GM21619 (cell line): ENCODE results near the gene SLC43A1.

Experiments used
- ATAC-seq: cut with Tn5 transposase; IDR thresholded peaks from one replicate; pipeline ENCODE4 v1.9.1; 2021; ENCODE audit not compliant: unreplicated experiment

The SLC43A1 gene

DNA sequence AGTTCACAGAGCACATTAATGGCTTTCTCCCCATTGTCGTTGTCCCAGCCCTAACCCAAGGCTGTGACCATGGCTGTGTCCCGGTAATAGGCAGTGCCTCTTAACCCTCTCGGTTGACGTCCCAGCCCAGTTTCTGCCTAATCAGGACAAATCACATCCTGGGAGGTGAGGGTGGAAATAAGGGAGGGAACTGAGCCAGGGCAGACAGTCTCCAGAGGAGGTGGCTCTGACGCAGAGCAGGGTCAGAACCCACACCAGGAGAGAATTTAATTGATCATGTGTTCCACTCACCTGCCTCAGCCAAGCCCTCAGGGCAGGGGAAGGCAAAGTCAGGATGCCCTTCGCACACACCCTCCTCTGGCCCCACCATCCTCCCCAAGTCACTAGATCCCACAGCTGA lies 17.0 kb downstream of the SLC43A1 start:
- ATAC-seq, result no peak

DNA sequence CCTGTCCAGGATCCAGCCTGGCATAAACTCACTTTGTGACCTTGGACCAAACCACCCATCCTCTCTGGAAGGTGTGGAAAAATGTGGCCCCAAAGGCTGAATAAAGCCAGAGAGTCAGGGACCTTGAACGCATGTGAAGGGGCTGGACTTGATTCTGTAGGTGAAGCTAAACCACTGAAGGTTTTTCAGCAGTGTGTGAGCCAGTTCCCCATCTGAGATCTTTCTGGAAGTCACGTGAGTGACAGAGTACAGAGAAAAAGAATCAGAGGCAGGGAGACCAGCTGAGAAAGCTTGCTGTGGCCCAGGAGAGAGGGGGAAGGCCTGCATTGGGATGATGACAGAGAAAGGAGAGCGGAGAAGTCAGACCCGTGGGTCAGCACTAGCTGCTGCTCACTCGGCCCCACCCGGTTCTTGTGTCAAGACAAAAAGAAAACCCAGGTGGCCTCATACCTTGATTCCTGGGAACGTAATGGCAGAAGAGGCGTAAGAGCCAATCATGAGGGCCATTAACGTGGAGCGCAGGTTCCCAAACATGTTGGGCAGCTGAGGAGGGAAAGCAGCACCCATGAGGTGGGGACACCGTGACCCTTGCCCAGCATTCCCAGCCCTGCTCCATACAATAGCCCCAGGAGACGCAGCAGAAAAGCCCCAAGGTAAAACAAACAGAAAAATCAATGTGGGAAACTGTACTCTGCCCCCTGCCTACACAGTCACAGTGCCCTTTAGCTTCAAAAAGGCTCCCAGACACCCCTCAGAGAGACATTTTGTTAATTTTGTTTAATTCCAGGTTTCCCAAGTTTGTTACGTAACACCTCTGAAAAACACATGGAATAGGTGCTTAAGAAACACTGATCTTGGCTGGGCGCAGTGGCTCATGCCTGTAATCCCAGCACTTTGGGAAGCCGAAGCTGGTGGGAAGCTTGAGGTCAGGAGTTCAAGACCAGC lies 17.9 kb downstream of the SLC43A1 start:
- ATAC-seq, result no peak

DNA sequence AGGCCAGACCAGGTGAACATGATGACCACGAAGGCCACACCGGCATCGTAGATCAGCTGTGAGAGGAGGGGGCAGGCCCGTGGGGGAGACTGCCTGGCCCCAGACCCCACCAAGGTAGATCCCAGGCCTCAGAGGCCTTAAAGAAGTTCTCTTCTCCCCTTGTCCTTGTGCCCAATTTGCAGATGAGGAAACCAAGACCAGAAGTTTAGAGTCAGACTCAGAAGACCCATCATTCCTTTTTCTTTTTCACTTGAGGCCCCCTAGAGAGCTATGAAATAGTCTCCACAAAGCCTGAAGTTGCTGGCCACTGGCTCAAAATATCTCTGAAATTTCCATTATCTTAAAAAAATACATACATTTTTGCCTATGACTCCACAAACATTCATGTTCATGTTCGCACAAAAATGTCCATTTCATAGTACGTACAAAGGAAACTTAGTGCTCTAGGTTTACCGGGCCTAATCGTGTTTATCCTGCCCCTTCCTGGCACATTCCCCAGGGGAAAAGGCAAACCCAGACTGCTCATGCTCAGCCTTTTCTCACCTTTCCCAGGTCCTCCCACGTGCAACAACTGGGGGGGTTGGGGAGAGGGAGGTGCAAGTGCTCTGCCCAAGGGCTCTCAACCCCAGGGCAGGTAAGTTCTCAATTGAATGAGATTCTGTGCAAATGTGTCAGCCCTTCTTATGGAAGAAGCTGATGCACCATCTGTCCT lies 19.2 kb downstream of the SLC43A1 start:
- ATAC-seq, result no peak

DNA sequence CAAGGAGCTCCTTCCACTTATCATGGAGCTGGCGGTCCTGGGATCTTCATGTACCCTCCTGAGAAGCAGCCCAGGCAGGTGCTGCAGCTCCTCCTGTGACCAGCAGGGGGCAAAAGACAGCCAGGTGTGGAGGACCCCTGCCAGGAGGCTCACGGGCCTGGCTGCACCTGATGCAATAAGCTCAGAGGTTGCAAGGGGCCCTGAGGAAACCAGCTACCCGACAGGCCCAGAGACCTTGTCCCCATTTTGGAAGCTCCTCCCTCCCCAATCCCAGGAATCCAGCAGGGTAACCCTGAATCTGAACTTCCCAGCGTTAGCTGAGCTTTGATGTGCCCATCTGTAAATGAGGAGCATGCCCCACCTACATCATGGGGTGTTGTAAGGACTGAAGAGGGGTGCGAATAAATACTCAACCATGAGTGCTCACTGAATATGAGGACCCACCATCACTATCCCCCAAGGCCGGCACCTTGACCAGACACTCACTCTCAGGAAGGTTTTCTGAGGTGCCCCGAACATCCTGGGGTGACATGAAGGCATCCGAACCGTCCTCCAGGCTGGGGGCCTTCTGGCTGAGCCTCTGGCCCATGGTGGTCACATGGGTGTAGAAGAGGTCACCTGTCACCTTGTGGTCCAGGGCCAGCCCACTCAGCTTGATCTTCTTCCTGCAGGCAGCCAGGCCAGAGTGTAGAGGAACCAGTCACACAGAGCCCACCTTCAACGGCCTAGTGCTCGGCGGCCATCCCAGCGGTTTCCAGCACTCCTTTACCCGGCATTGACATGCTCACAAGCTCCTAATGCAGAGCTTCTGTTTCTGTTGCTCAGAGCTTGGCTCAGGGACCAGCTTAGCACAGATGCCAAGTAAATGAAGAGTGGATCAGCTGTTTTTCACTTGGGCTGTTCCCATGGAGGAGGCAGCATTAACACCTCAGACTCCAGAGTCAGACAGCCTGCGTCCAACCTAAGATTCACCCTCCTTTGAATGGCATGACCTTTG lies 21.7 kb downstream of the SLC43A1 start:
- peak; percentile 72 for ATAC-seq

DNA sequence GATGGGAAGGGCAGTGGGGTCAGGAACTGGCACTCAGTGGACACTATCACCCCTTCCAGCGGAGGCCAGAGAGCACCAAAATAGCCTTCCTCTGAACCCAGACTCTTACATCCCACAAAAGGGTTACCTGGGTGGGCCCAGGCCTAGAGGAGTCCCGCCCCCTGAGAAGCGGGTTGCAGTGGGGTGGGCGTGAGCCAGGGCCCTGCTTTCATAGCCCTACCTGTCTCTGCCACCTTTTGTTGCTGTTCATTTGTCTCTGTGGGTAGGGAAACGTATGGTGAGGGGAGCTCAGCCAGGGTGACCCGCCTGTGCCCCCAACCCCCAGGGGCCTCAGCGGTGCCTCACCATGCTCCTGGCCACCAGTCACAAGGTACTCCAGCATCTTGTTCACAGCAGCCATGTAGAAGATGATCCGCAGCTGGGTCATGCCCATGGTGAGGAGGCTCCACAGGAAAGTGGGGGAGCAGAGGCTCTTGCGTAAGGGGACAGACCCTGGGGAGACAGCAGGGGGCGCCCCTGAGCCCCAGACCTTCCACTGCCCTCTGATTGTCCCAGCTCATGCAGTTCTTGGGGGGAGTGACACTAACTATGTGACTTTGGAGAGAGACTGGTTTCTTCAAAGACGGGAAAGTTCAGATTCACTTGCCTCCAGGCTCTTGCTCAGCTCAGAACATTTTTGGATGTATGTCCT lies 24.0 kb downstream of the SLC43A1 start:
- ATAC-seq, result no peak

DNA sequence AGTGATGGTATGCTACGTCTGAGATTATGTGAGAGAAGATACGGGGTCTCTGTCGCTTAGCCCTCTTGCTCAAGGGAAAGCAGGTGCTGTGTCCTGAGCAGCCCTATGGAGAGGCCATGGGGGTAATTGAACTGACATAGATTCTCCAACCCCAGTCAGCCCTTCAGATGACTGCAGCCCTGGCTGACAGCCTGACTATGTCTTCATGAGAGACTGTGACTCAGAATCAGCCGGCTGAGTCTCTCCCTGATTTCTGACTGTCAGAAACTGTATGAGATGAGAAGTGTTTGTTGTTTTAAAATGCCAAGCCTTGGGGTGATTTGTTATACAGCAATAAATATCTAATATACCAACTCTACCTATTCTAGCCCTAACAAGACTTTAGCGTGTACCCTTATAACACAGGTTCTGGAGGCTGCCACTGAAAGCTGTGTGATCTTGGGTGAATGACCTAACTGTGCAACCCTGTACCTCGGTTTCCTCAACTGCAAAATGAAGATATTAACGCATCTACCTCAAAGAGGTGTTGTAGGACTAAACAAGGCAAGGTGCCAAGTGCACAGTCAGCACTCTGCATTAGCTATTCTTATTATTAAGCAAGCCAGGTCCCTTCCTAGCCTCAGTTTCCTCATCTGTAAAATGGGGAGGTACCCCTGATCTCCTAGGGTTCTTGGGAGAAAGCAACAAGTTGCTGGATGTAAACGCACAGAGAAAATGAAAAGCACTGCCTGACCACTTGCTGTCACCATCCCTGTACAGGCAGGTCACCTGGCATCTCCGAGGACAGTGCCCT lies 24.9 kb downstream of the SLC43A1 start:
- ATAC-seq, result no peak

DNA sequence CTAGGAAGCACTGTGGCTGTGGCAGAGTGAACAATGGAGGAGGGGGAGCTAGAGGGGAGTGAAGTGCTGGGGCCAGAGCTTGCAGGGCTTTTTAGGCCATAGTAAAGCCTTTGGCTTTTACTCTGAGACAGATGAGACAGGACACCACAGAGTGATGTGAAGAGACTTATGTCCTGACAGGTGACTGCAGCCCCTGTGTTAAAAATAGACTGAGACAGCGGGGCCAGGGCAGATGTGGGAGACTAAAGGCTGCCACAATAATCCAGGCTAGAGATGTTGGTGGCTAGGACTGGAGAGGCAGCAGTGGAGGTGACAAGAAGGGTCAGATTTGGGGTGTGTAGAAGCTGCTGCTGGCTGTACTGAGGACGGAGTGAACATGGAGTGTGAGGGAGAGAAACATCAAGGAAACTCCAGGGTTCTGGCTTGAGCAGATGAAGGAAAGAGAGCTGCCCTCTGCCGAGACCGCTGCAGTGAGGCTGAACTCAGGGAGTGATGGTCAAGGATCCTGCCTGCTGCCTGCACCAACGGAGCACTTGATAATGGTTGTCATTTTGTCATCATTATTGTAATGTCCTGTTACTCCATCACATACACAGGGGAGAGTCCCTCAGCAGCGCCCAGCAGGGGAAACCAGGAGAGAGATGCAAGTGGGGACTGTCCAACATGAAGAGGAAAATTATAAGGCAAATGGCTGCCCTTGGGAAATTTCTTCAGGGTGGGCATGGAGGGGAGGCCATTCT lies 27.4 kb downstream of the SLC43A1 start:
- ATAC-seq, result no peak

DNA sequence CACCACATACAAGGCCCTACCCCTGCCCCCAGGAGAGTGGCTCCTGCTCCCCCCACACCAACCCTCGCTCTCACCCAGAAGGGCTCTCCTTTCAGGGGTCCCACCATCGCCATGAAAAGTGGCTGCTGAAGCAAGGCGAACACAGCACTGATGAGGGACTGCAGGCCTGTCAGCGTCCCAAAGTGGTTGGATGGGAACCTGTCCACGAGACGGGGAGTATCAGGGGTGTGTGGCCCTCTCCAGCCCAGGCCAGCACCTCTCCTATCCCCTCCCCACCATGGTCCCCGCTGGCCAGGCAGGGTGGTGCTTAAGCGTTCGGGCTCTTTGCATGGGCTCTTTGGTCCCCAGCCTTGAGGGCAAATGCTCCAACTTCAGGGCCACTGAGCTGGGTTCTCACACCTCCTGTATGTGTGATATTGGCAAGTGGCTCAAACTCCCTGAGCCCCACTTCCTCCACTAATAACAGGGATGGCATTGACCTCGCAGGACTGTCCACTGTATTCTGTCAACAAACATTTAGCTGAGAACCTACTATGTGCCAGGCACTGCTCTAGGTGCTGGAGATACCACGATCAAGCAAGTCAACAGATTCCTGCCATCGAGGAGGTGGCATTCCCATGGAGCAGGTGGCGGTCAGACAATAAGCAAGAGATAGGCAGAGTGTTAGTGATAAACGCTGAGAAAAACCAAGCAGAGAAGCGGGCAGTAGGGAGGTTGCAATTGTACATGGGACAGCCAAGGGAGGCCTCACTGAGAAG lies 28.3 kb downstream of the SLC43A1 start:
- no peak for ATAC-seq

DNA sequence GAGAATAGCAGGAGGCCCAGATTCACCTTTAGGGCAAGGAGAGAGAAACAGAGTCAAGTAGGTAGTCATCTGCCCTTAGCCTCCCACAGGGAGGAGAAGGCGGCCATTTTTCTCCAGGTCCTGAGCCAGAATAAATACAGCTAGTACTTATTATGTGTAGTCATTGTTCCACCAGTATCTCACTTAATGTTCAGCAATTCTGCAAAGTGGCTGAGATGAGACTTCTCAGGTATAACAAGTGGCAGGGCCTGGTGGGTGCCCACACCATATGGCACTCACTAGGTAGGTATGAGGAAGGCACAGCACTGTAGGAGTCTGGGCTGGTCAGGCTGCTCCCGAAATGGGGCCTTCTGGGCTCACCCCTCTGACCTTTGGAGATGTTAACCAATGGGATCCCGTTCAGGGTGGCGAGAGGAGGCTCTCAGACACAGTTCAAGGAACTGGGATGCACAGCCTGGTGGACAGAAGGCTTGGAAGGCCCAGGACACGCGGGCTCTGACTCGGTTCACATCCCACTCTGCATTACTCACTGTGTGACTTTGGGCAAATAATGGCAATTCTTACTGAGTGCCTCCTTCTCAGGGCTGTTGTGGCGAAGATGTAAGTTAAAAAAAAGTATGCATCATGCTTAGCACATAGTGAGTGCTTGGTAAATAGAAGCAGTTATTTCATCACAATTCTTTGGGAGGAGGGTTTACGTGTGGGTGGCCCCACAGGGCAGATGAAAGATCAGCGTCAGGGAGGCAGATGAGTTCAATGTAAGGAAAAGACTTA lies 30.1 kb downstream of the SLC43A1 start:
- no peak for ATAC-seq

DNA sequence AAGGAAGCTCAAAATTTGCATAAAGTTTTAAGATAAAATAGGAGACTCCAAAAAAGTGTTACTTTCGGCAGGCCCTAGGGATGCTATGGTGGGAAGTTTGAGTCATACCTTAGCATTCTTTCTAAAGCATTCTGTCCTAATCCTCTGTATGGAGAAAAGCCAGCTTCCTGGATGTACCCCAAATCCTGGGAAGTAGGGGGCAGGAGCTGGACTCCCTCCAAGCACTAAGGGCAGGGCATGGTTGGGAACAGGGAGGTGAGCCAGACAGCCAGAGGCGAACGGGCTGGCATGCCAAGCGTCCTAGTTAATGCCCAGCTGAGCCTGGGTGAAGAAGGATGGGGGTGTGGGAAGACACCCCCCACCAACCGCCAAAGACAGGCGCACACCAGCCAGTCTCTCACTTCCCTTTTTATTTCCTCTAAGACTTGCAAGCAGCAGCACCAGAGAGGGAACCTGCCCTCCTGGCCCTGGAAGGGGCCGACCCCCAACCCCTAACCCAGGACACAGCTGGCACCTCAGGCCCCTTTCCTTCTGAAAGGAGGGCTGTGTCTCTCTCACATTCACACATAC lies 31.3 kb downstream of the SLC43A1 start:
- ATAC-seq, result peak; percentile 50

DNA sequence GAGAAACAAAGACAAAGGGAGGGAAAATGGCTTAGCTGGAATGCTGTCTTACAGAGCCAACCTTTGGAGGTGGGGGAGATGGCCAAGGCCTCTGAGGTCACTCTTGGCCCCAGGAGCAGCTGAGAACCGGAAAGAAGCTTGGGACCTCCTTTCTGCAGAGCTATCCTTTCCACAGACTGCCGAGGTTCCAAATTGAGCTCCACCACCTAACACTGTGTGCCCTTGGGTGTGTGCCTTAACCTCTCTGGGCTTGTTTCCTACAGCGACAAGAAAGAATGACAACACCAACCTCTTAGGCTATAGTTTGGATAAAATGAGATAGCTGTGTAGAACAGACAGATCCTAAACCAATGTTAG lies 32.0 kb downstream of the SLC43A1 start:
- no peak for ATAC-seq

DNA sequence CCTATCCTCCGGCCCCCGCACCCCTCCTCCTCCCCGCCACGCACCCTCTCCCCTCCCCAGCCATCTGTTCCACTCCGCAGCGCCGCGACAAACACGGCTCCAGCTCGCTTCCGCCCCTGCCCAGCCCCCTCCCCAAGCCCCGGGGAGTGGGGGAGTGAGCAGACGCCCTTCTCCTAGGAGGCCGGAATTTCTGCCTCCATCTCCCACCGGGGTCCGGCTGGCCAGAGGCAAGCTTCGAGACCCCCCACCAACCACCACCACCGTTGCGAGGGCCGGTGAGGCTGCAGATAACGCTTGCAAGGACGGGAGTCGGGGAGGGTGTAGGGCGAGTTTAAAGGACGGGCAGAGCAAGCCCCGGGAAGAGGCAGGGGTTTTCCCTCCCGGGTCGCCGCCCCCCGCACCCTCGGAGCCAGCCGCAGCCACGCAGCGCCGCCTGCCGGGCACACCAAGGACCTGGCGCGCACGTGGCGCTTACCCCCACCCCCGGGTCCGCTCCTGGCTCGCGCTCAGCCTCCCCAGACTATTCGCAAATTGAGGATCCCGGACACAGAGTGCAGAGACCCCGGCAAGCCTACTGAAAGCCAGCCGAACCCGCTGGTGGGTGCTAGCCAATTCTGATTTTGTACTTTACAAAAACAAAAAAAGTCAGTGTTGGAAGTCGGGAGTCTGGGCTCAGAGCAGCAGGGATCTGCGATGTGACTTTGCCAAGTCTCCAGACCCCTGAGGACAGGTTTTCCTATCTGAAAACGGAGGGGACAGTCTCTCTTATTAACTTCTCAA lies 32.5 kb downstream of the SLC43A1 start:
- ATAC-seq, result no peak

DNA sequence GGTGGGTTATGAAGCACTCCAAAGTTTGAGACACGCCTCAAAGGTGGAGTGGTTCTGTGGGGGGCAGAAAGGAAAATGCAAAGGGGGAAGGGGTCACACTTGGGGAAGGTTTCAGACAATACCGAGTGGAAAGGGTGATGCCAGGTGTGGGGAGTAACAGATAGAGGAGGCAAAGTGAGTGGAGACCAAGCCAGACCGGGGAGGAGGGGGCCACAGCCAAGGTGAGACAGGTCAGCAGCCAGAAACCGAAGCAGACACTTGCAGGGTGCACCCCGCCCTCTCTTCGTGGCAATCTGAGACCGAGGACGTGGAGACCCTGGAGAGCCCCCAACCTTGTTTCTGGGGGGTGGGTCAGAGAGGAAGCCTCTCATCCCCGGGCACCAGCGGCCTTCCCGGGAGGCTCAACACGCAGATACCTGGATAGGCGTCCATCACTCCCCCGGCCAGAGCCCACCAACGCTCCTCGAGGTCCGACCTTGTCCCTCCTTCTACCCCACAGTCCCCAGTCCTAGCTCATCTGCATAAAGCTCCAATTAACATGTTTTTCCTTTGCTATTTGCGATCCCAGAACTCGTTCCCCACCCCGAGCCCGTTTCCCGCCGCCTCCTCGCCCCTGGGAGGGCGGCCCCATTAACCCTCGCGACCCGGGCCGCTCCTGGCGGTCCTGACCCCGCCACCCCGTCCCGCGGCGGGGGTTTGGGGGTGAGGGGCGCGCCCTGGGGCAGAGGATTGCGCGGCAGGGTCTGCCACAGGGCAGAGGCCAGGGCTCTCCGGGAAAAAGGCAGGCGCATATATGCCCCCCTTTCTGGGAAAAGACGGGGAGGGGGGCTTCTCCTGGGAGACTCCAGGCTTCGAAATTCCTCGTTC lies 33.4 kb downstream of the SLC43A1 start:
- no peak for ATAC-seq

DNA sequence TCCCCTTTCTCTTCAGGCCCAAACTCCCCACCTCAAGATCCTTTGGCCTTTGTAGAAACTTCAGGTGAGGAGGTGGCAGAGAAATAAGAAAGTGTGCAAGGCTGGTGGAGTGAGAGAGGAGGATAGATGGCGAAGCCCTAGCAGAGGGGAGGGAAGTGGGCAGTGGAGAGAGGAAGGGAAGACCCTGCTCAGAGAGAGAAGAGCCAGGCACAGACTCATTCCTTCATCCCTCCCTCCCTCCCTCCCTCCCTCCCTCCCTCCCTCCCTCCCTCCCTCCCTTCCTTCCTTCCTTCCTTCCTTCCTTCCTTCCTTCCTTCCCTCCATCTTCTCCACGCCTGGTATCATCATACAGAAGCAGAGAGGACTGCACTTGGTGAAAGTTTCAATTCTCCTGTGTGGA lies 34.2 kb downstream of the SLC43A1 start:
- ATAC-seq, result no peak

DNA sequence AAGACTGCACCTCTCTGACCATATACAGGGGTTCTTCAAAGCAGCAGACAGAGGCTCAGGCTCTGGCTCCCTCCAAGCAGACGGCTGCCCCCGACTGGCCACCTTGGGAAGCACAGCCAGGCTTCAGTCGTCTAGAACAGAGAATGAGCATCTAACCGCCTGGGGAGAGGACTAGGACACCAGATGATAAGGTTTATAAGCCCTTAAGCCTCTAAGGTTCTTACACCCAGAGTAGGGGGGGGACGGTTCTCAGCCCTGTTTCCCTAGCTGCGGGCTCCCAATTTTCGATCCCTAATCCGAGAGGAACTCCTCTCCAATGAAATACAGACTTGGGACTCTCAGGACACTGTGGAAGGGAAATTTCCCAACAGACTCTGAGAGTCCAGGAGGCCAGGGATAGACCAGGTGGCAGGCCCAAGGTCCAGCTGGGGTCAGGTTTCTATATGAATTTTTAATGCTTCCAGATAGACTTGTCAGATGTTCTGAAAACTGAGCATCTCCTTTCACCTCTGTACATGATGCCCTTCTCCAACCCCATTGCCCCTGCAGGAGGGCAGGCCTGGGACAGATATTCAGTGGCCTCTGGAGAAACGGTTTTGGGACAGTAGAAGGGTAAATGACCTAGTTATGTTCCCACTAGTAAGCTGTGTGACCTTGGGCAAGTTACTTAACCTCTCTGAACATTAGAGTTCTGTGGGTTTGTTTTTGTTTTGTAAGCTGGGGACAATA lies 34.9 kb downstream of the SLC43A1 start:
- ATAC-seq, result peak; percentile 34
